ENCODE results near the gene CDC16.

CDC16 gene

GRCh38 chr13:114314074-114314912 is 79.6 kb downstream of the CDC16 start, which contains the start of gene CHAMP1:
Gene CHAMP1 (plus strand): TSS chr13:114314503. CDS start chr13:114323843, 9,340 bp downstream.
- TF ChIP-seq GATA3 (IDR thresholded peaks at IDR 0.05; ENCODE audit: low read depth, low read length) (no peak), GATA2 (IDR thresholded peaks at IDR 0.05; ENCODE audit: low read depth, low read length) (peak; percentile 38; the same call in 1 of the 2 replicates)

- TF ChIP-seq GATA3 (IDR thresholded peaks at IDR 0.05; ENCODE audit: low read depth, low read length) (no peak), GATA2 (IDR thresholded peaks at IDR 0.05; ENCODE audit: low read depth, low read length) (no peak)
These were observed 80.5 kb downstream of the CDC16 start for GRCh38 chr13:114315074-114315785.

GRCh38 chr13:114318624-114319023 is 83.9 kb downstream of the CDC16 start:
- TF ChIP-seq GATA3 (IDR thresholded peaks at IDR 0.05; ENCODE audit: low read depth, low read length) (no peak), GATA2 (IDR thresholded peaks at IDR 0.05; ENCODE audit: low read depth, low read length) (no peak)

DNA sequence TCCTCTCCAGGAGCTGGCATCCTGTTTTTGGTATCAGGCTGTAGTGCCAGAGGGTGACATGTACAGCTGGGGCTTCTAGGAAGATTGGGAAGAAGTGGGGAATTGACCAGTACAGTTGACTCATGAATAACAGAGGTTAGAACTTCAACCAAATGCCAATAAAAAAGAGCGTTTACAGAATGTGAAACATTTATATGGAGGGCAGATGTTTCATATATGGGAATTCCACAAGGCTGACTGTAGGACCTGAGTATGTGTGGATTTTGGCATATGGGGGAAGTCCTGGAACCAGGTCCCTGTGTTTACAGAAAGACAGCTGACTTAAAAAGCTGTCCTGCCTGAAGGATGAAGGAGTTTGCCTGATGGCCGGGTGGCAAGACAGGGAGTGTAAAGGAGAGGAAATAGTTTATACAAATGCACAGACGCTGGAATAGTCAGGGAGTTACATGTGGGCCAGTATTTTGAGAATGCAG is 84.8 kb downstream of the CDC16 start:
- no peak for TF ChIP-seq GATA3 (IDR thresholded peaks at IDR 0.05; ENCODE audit: low read depth, low read length)
- no peak for TF ChIP-seq GATA2 (IDR thresholded peaks at IDR 0.05; ENCODE audit: low read depth, low read length)

DNA sequence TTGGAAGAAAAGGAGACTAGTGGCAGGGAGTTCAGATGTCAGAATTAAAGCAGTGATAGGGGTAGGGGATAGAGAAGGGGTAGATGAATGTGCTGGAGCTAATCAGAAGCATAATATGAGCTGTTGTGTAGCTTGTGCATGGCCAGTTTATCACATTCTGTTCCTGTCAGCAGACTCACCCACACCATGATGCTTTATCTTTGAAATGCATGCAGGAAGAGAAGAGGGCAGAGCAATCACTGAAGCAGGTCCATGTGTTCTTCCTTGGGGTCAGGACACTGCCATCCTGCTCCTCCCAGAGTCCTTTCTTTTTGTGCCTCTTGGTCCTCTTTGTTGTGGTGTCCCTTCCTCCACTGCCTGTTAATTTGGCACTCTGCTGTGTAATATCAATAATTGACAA is 85.4 kb downstream of the CDC16 start:
- TF ChIP-seq GATA3 (IDR thresholded peaks at IDR 0.05; ENCODE audit: low read depth, low read length): no peak
- TF ChIP-seq GATA2 (IDR thresholded peaks at IDR 0.05; ENCODE audit: low read depth, low read length): no peak

- TF ChIP-seq GATA3 (IDR thresholded peaks at IDR 0.05; ENCODE audit: low read depth, low read length): no peak
- TF ChIP-seq GATA2 (IDR thresholded peaks at IDR 0.05; ENCODE audit: low read depth, low read length): no peak
These were observed 86.6 kb downstream of the CDC16 start for GRCh38 chr13:114321256-114321655.

Data from SH-SY5Y (cell line).